22Rv1 (cell line): ENCODE data around the gene GOLPH3.

Experiments used
- H3K27ac ChIP-seq: fragments of 450-650 bp; 2 replicates; pipeline ENCODE4 v1.5.1; 2017
- ZFX ChIP-seq: fragments of 450-650 bp; IDR thresholded peaks from 2 replicates; pipeline ENCODE4 v1.6.1; 2017; ENCODE audit warnings: antibody characterized with exemption, borderline replicate concordance
- TF ChIP-seq, protein P1 (sequence below): fragments of 450-650 bp; IDR thresholded peaks from 2 replicates; pipeline ENCODE4 v1.5.1; 2017; ENCODE audit warnings: mild to moderate bottlenecking

The GOLPH3 gene

DNA sequence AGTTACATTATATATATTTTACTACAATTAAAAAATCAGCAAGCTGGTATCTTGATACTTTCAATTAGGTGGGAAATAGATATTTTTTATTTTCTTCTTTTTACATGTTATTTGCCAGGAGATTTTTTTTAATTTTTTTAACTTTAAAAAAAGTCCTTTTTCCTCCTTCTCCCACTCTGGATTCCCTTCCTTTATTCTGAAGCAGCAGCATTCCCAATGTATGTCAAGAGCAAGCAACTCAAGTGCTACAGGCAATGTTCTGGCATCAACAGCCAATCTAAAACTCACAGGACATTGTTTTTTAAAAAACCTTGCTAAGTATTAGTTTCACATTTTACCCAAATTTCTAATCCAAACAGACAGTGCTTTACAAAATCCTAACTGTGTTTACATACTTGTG lies 41.4 kb downstream of the GOLPH3 start:
- TF ChIP-seq ZFX = no peak
- TF ChIP-seq, protein P1, sequence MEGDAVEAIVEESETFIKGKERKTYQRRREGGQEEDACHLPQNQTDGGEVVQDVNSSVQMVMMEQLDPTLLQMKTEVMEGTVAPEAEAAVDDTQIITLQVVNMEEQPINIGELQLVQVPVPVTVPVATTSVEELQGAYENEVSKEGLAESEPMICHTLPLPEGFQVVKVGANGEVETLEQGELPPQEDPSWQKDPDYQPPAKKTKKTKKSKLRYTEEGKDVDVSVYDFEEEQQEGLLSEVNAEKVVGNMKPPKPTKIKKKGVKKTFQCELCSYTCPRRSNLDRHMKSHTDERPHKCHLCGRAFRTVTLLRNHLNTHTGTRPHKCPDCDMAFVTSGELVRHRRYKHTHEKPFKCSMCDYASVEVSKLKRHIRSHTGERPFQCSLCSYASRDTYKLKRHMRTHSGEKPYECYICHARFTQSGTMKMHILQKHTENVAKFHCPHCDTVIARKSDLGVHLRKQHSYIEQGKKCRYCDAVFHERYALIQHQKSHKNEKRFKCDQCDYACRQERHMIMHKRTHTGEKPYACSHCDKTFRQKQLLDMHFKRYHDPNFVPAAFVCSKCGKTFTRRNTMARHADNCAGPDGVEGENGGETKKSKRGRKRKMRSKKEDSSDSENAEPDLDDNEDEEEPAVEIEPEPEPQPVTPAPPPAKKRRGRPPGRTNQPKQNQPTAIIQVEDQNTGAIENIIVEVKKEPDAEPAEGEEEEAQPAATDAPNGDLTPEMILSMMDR = no peak
- H3K27ac ChIP-seq = no peak overlapping the region

DNA sequence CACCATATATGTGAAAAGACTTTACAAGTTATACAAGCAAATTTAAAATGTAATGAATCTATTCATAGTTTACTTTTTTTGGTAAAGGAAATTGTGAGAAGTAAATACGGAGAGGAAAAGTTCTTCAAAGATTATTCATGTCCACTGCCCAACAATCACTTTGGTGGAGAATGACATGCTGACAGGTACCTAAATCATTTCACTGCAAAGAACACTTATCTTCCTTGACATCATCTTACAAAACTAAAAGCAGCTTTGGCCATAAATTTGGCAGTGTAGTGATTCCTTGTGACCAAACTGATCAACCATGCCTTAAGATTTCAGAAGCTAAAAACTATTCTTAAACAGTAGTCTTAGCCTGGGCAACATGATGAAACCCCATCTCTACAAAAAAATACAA lies 42.5 kb downstream of the GOLPH3 start:
- no peak for TF ChIP-seq ZFX
- TF ChIP-seq, protein P1 = no peak
- no peak overlapping the region for H3K27ac ChIP-seq

DNA sequence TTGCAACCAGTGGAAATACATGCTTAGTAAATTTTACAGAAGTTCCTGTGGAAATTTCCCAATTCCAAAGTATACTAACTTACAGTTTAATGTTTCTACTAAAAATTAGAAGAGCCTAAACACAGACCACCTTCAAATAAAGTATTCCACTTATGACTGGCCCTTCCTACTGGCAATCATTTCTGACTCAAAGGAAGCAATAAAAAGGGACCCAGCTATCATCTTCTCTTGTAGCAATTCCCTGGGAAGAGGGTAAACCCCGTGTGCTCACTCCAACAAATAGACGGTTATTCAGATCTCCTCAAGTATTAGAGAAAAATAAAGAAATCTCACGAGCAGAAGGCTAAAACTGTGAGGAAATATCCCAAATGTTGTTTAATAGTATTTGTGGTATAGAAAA lies 43.3 kb downstream of the GOLPH3 start:
- no peak for TF ChIP-seq ZFX
- TF ChIP-seq, protein P1 = no peak
- H3K27ac ChIP-seq = peak overlapping the region; percentile 68; the same call in 1 of the 2 replicates

DNA sequence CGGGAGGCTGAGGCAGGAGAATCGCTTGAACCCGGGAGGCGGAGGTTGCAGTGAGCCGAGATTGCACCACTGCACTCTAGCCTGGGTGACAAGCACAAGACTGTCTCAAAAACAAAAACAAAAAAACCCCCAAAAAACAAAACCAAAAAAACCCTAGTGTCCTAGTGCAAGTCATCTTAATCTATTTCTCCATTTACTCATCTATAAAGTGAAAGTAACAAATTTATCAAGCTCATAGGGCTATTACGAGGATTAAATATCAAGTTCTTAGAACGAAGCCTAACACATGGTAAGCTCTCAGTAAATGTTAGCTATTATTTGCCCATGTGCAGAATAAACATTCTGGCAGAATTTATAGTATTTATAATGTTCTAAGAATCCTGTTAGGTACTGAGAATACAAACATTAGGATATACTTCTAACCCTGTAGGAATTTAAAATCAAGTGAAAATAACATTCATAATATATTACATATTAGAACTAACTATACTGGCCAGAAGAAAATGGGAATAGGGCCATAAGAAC lies 45.0 kb downstream of the GOLPH3 start:
- no peak for TF ChIP-seq ZFX
- TF ChIP-seq, protein P1 = no peak
- peak overlapping the region; percentile 68 for H3K27ac ChIP-seq

DNA sequence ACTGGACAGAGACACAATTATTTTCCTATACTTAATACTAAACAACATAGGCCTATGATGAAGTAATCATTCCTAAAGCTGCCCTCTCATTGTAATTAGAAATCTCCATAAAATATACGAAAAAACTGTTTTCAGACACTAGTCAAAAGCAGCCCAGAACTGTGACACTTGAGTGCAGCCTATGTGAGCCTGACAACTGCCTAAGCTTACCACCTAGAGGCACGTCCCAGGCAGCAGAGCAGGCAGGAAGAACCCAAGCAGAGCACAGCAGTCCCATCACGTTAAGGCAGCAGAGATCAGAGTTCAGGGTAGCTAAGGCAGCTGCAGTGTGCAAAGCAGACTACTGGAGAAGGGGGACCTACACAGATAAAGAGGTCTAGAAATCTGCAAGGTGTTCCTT lies 46.4 kb downstream of the GOLPH3 start:
- TF ChIP-seq ZFX = no peak
- TF ChIP-seq, protein P1 = no peak

DNA sequence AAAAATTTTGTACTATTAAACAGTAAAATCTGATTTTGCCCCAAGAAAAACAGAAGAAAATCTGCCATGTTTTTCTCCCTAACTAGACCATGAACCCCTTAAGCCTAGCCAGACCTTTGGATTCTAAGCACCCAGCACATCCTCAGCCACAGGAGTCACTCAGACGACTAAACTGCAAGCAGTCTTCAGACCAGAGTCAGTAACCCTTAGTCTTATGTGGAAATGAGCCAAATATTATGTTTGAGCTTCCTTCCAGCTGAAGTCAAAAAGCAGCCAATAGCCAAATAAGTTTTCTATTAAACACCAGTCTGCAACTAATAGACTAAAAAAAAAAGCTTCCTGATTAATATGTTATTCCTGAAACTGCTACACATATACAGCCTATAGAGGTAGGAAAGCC lies 47.4 kb downstream of the GOLPH3 start:
- H3K27ac ChIP-seq = no peak overlapping the region
- TF ChIP-seq, protein P1 = no peak
- TF ChIP-seq ZFX = no peak

More for the DNA sequence above, 46.4 kb downstream of the GOLPH3 start:
- no peak overlapping the region for H3K27ac ChIP-seq

DNA sequence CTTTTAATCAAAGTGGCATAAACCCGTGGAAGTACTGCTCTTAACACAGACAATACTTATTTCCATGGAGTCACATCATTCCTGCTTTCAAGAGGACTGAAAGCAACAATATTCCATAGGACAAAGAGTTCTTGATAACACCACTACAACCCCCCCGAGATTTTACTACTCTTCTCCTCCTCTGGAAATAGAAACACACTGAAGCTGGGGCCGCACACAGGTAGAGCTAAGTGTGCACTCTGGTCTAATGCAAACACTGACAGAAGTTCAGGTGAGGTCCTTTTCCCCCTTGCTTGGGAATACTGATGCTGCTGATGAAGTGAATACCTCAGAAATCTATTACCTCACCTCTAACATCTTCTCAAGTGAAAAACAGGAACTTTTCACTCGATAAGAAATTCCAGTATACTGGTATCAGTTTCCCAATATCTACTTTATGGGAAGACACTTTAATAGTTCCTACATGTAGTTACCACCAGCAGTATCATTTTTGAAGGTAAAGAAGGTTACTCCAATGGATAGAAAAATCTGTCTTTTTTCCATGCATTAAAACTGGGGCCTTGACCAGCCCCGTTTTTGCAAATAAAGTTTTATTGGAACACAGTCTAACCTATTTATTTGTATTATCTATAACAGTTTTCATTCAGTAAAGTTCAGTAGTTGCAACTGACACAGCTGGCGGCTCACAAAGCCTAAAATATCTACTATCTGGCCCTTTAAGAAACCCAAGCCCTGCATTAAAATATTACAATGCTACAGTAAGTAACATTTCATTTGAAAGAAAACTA lies 50.0 kb downstream of the GOLPH3 start:
- H3K27ac ChIP-seq = 0 out of 2 replicates have a peak overlapping the region, but pooled peaks have one; percentile 8
- TF ChIP-seq, protein P1 = no peak
- no peak for TF ChIP-seq ZFX
